Sigmoid colon (tissue), 4 donors: Measurements from ENCODE around the gene CLOCK.

Experiments
- POLR2AphosphoS5 ChIP-seq, 4 donors: sonication (generic); formaldehyde crosslinking; IDR thresholded peaks; one replicate each; pipeline ENCODE4 v1.6.1; 2017; ENCODE audit warnings: antibody characterized with exemption in 4 of 4
- TF ChIP-seq, protein P1 (sequence below), 4 experiments: fragments of 450-650 bp in 3 of 4; fragments of 200-600 bp in 1 of 4; IDR thresholded peaks; one replicate each; pipeline ENCODE4 v1.5.1; 2016 to 2019; ENCODE audit warnings: antibody characterized with exemption in 4 of 4, mild to moderate bottlenecking in 3 of 4, moderate library complexity in 2 of 4

DNA sequence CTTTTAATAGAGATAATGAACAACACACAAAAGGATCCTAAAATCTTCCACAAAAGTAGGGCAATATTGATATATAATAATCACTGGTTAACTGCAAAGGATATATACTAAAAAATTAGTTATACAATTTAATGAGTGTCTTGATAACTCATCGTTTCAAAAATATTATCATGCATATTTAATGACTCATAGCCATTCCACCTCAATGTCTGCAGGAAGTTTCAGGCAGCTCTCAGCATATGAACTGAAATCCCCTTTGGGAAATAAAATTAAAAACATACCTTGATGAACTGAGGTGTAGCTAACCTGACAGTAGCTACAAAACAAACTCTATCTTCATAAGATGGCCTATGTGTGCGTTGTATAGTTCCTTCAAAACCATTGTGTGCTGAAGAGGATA lies 88.1 kb downstream of the CLOCK start:
- TF ChIP-seq, protein P1, sequence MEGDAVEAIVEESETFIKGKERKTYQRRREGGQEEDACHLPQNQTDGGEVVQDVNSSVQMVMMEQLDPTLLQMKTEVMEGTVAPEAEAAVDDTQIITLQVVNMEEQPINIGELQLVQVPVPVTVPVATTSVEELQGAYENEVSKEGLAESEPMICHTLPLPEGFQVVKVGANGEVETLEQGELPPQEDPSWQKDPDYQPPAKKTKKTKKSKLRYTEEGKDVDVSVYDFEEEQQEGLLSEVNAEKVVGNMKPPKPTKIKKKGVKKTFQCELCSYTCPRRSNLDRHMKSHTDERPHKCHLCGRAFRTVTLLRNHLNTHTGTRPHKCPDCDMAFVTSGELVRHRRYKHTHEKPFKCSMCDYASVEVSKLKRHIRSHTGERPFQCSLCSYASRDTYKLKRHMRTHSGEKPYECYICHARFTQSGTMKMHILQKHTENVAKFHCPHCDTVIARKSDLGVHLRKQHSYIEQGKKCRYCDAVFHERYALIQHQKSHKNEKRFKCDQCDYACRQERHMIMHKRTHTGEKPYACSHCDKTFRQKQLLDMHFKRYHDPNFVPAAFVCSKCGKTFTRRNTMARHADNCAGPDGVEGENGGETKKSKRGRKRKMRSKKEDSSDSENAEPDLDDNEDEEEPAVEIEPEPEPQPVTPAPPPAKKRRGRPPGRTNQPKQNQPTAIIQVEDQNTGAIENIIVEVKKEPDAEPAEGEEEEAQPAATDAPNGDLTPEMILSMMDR (IDR thresholded peaks at IDR 0.05): no peak
- no peak for TF ChIP-seq POLR2AphosphoS5 (IDR thresholded peaks at IDR 0.05)
